Measurements from ENCODE around the gene ITGB1BP1.

ITGB1BP1 gene

GRCh38 chr2:9418746-9419145, 4.6 kb downstream of the ITGB1BP1 start:
- Histone ChIP-seq H3K27ac (no peak overlapping the region), H3K27me3 (no peaks in the 10 kb centered on the region), H3K4me3 (ENCODE audit: low read depth in 1 of 2, low read length in 1 of 2) (no peak overlapping the region), H3K4me1 (ENCODE audit: control insufficient read depth in 1 of 2, insufficient read depth in 1 of 2, low read depth in 1 of 2, low read length in 1 of 2) (peaks cover 10 to 12% of the 10 kb centered on the region in 2 experiments), H3K36me3 (peaks cover 12% of the 10 kb centered on the region), H3K9me3 (no peaks in the 10 kb centered on the region)
- TF ChIP-seq CTCF (IDR thresholded peaks at IDR 0.05): no peak

- H3K27me3 ChIP-seq: no peaks in the 10 kb centered on the region
- H3K4me3 ChIP-seq (ENCODE audit: low read depth in 1 of 2, low read length in 1 of 2): no peak overlapping the region
- no peaks in the 10 kb centered on the region for H3K9me3 ChIP-seq
- H3K4me1 ChIP-seq (ENCODE audit: control insufficient read depth in 1 of 2, insufficient read depth in 1 of 2, low read depth in 1 of 2, low read length in 1 of 2): peaks cover 8 to 11% of the 10 kb centered on the region in 2 experiments
- H3K36me3 ChIP-seq: peaks cover 12% of the 10 kb centered on the region
- no peak overlapping the region for H3K27ac ChIP-seq
- no peak for TF ChIP-seq CTCF (IDR thresholded peaks at IDR 0.05)
These were observed 5.6 kb downstream of the ITGB1BP1 start for GRCh38 chr2:9417725-9418124.

GRCh38 chr2:9416962-9417316, 6.4 kb downstream of the ITGB1BP1 start:
- no peak for TF ChIP-seq CTCF (IDR thresholded peaks at IDR 0.05)
- H3K36me3 ChIP-seq: peaks cover 12% of the 10 kb centered on the region

GRCh38 chr2:9416267-9416961, 6.9 kb downstream of the ITGB1BP1 start:
- H3K4me1 ChIP-seq (ENCODE audit: control insufficient read depth in 1 of 2, insufficient read depth in 1 of 2, low read depth in 1 of 2, low read length in 1 of 2): peaks cover 0 to 2% of the 10 kb centered on the region in 2 experiments
- TF ChIP-seq CTCF (IDR thresholded peaks at IDR 0.05): no peak
- H3K36me3 ChIP-seq: peaks cover 12% of the 10 kb centered on the region
- H3K9me3 ChIP-seq: no peaks in the 10 kb centered on the region
- no peak overlapping the region for H3K4me3 ChIP-seq (ENCODE audit: low read depth in 1 of 2, low read length in 1 of 2)
- H3K27ac ChIP-seq: no peak overlapping the region
- no peaks in the 10 kb centered on the region for H3K27me3 ChIP-seq

More at GRCh38 chr2:9416962-9417316, 6.4 kb downstream of the ITGB1BP1 start:
- Histone ChIP-seq H3K27ac (no peak overlapping the region), H3K4me1 (ENCODE audit: control insufficient read depth in 1 of 2, insufficient read depth in 1 of 2, low read depth in 1 of 2, low read length in 1 of 2) (peaks cover under 1 to 3% of the 10 kb centered on the region in 2 experiments), H3K9me3 (no peaks in the 10 kb centered on the region), H3K4me3 (ENCODE audit: low read depth in 1 of 2, low read length in 1 of 2) (no peak overlapping the region), H3K27me3 (no peaks in the 10 kb centered on the region)

- TF ChIP-seq CTCF (IDR thresholded peaks at IDR 0.05): no peak
- peaks cover 14% of the 10 kb centered on the region for H3K36me3 ChIP-seq
- no peak overlapping the region for H3K27ac ChIP-seq
- peaks cover 0 to 3% of the 10 kb centered on the region in 2 experiments for H3K4me1 ChIP-seq (ENCODE audit: control insufficient read depth in 1 of 2, insufficient read depth in 1 of 2, low read depth in 1 of 2, low read length in 1 of 2)
- H3K4me3 ChIP-seq (ENCODE audit: low read depth in 1 of 2, low read length in 1 of 2): no peak overlapping the region
- H3K9me3 ChIP-seq: no peaks in the 10 kb centered on the region
- H3K27me3 ChIP-seq: no peaks in the 10 kb centered on the region
These were observed 7.7 kb downstream of the ITGB1BP1 start for GRCh38 chr2:9415516-9416169.

Data from neutrophil (primary cell).